ENCODE results near the gene DYRK1B. TPM values are rescaled to one million over a fixed set of nuclear protein-coding genes. Genes with fewer than 3 reads are reported as not detected.

DYRK1B gene
- total RNA-seq, 2 experiments from 2014 or later = 3.0 to 9.2 TPM

GRCh38 chr19:39858541-39858940 is 24.6 kb upstream of the DYRK1B start:
- DNase-seq (ENCODE audit: low spot score) = no peak
- Histone ChIP-seq H3K27ac (ENCODE audit: low read depth, low read length, poor library complexity, severe bottlenecking) (no peak overlapping the region), H3K9me3 (ENCODE audit: low read length) (no peaks in the 10 kb centered on the region; the same call in 1 of the 2 replicates), H3K9me2 (ENCODE audit: insufficient read depth, low read length) (no peaks in the 10 kb centered on the region), H3K36me3 (ENCODE audit: insufficient read depth, low read length) (no peaks in the 10 kb centered on the region), H3K4me2 (ENCODE audit: low read length) (no peak overlapping the region), H3K4me1 (ENCODE audit: insufficient read depth, low read length, poor library complexity, severe bottlenecking) (no peaks in the 10 kb centered on the region), H3K4me3 (ENCODE audit: low read depth, low read length, poor library complexity, severe bottlenecking) (no peak overlapping the region), H4K20me1 (ENCODE audit: insufficient read depth, low read length) (no peaks in the 10 kb centered on the region), H3K79me2 (ENCODE audit: insufficient read depth, low read depth, low read length) (no peaks in the 10 kb centered on the region), H2AFZ (ENCODE audit: low read length) (no peak overlapping the region)
- TF ChIP-seq CTCF (conservative IDR thresholded peaks at IDR 0.05; ENCODE audit: low read length) = no peak
- no peak for TF ChIP-seq EZH2phosphoT487 (IDR thresholded peaks at IDR 0.05; ENCODE audit: borderline replicate concordance, low read depth, low read length)
- BruUV-seq (replicated peaks) = no TSS peak
- intact Hi-C loops (cut with micrococcal nuclease; ENCODE audit: unreplicated experiment) = no loop called here
- ChIA-PET CTCF (ENCODE audit: unreplicated experiment) (no interaction called here), POLR2A (no interaction called here)

GRCh38 chr19:39852882-39853281 is 18.9 kb upstream of the DYRK1B start:
- H3K36me3 ChIP-seq (ENCODE audit: insufficient read depth, low read length) = no peaks in the 10 kb centered on the region
- ChIA-PET POLR2A (no interaction called here), CTCF (ENCODE audit: unreplicated experiment) (no interaction called here)
- no peak for TF ChIP-seq CTCF (conservative IDR thresholded peaks at IDR 0.05; ENCODE audit: low read length)
- intact Hi-C loops (cut with micrococcal nuclease; ENCODE audit: unreplicated experiment) = no loop called here
- H3K9me3 ChIP-seq (ENCODE audit: low read length) = no peaks in the 10 kb centered on the region; the same call in 1 of the 2 replicates
- no peak overlapping the region for H3K27ac ChIP-seq (ENCODE audit: low read depth, low read length, poor library complexity, severe bottlenecking)
- H3K9me2 ChIP-seq (ENCODE audit: insufficient read depth, low read length) = no peaks in the 10 kb centered on the region
- no peaks in the 10 kb centered on the region for H4K20me1 ChIP-seq (ENCODE audit: insufficient read depth, low read length)
- H3K4me2 ChIP-seq (ENCODE audit: low read length) = no peak overlapping the region
- H2AFZ ChIP-seq (ENCODE audit: low read length) = no peak overlapping the region
- H3K4me3 ChIP-seq (ENCODE audit: low read depth, low read length, poor library complexity, severe bottlenecking) = no peak overlapping the region
- no peaks in the 10 kb centered on the region for H3K4me1 ChIP-seq (ENCODE audit: insufficient read depth, low read length, poor library complexity, severe bottlenecking)
- no peaks in the 10 kb centered on the region for H3K79me2 ChIP-seq (ENCODE audit: insufficient read depth, low read depth, low read length)
- no TSS peak for BruUV-seq (replicated peaks)
- DNase-seq (ENCODE audit: low spot score) = no peak

GRCh38 chr19:39850892-39851291 is 16.9 kb upstream of the DYRK1B start:
- no peak for DNase-seq (ENCODE audit: low spot score)
- Histone ChIP-seq H3K4me1 (ENCODE audit: insufficient read depth, low read length, poor library complexity, severe bottlenecking) (peaks cover 8% of the 10 kb centered on the region), H3K4me3 (ENCODE audit: low read depth, low read length, poor library complexity, severe bottlenecking) (no peak overlapping the region), H3K27ac (ENCODE audit: low read depth, low read length, poor library complexity, severe bottlenecking) (no peak overlapping the region), H3K9me2 (ENCODE audit: insufficient read depth, low read length) (no peaks in the 10 kb centered on the region), H3K4me2 (ENCODE audit: low read length) (no peak overlapping the region), H3K79me2 (ENCODE audit: insufficient read depth, low read depth, low read length) (peaks cover 3% of the 10 kb centered on the region), H3K36me3 (ENCODE audit: insufficient read depth, low read length) (no peaks in the 10 kb centered on the region), H4K20me1 (ENCODE audit: insufficient read depth, low read length) (no peaks in the 10 kb centered on the region), H3K9me3 (ENCODE audit: low read length) (no peaks in the 10 kb centered on the region), H2AFZ (ENCODE audit: low read length) (no peak overlapping the region)
- ChIA-PET POLR2A (no interaction called here), CTCF (ENCODE audit: unreplicated experiment) (no interaction called here)
- no TSS peak for BruUV-seq (replicated peaks)
- TF ChIP-seq CTCF (conservative IDR thresholded peaks at IDR 0.05; ENCODE audit: low read length) = no peak
- intact Hi-C loops (cut with micrococcal nuclease; ENCODE audit: unreplicated experiment) = no loop called here

Data from OCI-LY7 (cell line).